Brain pericyte (primary cell): ENCODE measurements around the gene MARCHF10.
"Not testable (repeated sequence)": the region's sequence is repeated elsewhere in the genome, so short reads cannot be mapped to it uniquely, and the experiment has no call there.

ENCODE experiments used
- DNase-seq: peaks from one replicate; pipeline ENCODE4 v3.0.0-alpha.2; 2012; ENCODE audit warnings: low read depth, low spot score

The MARCHF10 gene, protein sequence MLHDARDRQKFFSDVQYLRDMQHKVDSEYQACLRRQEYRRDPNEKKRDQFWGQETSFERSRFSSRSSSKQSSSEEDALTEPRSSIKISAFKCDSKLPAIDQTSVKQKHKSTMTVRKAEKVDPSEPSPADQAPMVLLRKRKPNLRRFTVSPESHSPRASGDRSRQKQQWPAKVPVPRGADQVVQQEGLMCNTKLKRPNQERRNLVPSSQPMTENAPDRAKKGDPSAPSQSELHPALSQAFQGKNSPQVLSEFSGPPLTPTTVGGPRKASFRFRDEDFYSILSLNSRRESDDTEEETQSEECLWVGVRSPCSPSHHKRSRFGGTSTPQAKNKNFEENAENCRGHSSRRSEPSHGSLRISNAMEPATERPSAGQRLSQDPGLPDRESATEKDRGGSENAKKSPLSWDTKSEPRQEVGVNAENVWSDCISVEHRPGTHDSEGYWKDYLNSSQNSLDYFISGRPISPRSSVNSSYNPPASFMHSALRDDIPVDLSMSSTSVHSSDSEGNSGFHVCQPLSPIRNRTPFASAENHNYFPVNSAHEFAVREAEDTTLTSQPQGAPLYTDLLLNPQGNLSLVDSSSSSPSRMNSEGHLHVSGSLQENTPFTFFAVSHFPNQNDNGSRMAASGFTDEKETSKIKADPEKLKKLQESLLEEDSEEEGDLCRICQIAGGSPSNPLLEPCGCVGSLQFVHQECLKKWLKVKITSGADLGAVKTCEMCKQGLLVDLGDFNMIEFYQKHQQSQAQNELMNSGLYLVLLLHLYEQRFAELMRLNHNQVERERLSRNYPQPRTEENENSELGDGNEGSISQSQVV

DNA sequence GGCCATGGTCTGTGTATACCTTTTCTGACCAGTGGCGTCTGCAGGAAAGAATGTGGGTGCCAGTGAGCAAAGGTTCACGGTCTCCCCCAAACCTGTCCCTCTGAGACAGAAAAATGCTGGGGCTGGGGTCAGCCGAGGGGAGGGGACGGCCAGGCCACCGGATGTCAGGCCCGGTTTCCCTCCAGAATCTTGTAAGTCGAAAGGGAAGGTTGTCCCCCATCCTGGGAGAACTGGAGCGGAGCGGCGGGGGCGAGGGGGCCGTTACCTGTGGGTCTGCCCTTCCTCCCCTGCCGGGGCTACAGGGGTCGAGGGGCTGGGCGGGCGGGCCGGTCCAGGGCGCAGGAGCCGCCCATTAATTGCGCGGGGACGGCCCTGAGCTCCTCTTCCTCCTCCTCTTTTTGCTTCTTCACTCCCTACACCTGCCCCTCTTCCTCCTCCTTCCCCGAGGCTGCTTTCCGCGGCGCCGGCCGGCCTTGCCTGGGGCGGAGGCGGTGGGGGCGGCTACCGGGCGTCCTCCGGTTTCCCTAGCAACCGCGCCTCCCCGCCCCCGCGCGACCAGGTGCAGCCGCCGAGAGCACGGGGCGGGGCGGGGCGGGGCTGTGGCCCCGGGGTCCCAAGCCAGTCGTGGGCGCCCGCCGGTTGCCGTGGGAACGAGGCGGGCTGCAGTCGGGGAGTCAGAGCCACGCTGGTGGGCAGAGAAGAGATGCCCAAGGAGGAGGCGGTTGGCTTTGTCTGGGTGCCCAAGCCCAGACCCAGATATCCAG lies at the start of gene MARCHF10:
MARCHF10 (minus strand) TSS at position 503 of the 764 bp plus-strand sequence. CDS start 6,579 bp downstream, outside the sequence.
- no peak for DNase-seq

DNA sequence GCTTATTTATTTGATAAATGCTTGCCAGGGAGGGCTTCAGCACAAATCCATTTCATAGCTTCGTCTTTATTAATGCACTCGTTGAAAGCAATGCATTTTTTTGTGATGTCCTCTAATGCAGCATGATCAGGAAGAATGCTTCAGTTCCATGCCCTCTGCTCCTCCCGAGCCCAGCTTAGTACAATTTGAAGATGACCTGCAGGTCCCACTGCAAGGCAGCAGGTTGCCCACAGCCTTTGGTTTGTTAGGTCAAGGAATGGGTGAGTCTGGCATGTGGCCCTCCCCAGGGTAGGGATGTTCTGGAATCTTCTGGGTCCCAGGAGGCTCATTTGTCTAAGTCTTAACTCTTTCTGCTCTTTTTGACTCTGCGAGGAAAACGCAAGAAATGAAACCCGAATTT lies 49.4 kb upstream of the MARCHF10 start:
- no peak for DNase-seq

DNA sequence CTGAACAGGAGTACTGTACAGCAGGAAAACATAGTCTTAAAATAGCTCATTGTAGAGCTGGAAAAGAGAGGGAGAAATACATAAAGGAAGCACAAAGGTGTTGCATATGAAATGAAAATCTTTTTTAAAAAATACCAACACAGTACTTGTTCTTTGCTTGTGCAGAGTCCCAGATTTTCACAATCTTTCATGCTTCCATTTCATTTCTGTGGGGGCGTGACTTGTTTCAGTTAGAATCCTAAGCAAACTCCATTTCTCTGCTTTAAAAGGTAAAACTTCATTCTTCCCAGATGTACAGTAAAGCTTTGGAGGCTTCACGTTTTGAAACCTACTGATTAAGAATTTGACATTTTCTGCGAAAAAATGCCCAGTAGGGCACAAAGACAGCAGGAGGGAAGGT lies 48.5 kb upstream of the MARCHF10 start:
- DNase-seq = no peak

DNA sequence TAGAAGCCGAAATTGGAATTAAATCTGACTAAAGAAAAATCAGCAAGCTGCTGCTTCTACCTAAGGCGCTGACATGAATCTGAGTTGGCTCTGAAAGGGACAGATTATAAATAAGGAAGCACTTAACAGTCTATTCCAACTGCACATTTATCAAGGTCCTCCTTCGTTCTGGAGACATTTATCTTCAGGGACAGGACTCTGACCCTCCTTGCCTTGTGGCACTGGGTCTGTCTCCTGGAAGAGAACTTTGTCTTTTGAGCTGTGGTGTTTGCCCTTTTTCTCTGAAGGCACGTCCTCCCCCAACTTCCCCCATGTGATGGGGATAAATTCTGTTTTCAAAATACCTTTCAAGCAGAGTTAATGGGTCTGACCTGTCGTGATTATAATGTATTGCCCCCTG lies 47.0 kb upstream of the MARCHF10 start:
- DNase-seq = no peak

DNA sequence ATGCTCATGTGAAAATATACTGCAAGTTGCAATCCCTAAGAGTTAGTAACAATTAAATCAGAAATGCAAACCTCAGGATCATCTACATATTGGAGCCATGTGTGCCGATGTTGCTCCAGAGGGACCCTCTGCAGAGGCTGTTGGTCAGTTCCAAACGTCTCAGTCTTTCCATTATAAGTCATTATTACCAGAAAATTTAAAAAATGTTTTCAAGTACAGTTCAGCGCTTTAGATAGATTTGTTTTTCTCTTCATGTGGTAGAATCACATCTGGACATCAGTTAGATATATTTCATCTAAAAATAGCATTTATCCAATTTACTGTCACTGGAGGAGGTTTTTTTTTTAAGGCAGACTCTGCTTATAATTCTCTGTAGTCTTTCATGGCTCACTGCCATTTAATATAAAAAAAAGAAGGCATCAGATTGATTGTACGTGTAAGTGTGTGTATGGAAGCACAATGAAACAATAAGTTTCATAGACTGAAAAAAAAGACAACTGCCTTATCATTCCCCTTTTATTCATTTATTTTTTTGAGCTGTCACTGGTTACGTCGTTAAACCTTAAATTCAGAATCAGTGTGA lies 46.1 kb upstream of the MARCHF10 start:
- no peak for DNase-seq

DNA sequence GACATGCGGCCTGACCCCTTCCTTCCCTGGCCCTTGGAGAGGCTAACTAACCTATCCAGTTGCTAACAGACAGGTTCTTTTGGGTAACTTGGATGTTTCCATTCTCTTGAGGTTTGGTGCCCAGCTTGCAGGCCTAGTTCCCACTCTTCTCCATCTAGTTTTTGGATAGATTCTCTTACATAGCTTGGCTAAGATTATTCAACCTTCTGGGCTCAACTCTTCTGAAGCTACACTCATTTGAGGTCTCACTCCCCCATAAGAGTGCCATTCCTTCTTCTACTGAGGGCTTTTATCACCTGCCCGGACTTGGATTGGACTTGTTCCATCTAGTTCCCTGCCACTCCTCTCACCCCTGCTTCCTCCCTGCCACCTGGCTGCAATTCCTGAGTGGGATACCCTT lies 44.1 kb upstream of the MARCHF10 start:
- DNase-seq = no peak

DNA sequence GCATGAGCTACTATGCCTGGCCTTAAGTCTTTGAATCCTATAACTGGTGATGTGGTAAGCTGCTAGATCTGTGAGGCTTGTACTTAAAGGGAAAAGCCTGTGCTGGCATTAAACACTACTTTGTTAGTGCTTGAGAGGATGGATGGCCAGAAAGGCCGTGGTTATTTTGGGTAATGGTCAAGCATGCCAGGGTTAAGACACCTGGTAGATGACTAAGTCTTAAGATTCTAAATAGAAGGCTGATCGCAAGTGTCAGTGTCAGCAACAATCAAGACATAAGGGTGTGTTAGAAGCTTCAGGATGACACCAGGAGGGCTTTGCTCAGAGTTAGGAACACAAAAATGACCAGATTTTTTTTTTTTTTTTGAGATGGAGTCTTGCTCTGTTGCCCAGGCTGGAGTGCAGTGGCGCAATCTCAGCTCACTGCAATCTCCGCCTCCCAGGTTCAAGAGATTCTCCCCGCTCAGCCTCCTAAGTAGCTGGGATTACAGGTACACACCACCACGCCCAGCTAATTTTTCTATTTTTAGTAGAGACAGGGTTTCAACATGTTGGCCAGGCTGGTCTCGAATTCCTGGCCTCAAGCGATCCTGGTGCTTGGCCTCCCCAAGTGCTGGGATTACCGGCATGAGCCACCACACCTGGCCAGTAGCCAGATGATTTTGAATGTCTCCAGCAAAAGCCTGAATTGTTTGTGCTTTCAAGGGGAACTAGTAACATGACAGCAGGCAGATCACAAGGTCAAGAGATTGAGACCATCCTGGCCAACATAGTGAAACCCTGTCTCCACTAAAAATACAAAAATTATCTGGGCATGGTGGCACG lies 41.7 kb upstream of the MARCHF10 start:
- not testable (repeated sequence) for DNase-seq

DNA sequence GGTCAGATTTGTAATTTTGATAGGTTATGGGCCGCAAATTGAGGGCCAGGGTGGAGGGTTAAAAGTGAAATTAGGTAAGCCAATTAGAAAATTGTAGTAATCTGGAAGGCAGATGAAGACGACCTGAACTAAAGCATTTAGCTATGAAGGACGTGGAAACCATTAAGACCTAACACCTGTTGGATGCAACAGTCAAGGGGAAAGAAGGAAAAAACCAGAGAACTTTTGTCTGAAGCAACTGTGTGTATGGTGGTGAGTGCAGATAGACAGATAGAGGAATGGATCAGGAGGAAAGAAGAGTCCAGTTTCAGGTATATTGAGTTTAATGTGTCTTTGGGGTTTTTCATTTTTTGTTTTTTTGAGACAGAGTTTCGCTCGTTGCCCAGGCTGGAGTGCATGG lies 40.2 kb upstream of the MARCHF10 start:
- DNase-seq = no peak

DNA sequence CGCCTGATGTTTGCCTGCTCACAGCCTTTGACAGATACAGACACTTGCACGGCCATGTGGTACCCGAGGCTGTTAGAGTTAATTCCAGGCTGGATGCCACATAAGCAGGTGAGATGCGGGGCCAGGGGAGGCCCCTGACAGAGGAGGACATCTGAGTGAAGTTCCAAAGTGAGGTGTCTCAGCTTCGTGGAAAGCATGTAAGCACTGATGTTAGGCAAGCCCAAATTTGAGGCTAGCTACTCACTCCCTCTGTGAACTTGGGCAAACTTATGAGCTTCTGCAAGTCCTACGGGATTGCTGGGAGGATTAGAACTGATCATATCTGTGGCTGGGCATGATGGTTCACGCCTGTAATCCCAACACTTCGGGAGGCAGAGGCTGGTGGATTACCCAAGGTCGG lies 39.3 kb upstream of the MARCHF10 start:
- no peak for DNase-seq

DNA sequence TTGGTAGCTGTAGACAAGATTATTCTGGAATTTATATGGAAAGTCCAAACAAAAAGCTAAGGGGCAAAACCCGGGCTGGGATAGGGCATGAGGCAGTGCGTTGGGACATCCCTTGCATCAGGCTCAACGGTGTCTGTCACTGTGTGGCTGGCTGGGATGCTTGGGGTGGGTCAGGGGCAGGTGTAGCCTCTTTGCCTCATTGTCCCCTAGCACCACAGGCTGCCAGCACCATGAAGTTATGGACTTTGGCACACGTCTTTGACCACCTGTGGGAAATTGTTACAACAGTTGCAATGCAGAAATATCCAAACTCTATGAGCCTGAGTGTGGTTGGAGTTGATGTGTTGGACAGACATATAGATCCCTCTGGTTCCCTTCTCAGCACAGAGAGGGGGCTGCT lies 32.8 kb upstream of the MARCHF10 start:
- DNase-seq = no peak

DNA sequence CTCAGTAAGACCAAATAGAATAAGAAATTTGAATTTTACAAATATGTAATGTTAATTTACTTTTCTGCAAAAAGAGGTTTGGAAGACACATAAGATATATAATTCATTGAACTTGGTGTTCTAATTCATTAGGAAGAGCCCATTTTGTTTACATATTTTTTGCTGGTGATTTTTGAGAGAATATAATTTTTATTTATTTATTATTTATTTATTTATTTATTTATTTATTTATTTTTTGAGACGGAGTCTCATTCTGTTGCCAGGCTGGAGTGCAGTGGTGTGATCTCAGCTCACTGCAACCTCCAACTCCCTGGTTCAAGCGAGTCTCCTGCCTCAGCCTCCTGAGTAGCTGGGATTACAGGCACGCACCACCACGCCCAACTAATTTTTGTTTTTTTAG lies 25.7 kb upstream of the MARCHF10 start:
- not testable (repeated sequence) for DNase-seq

DNA sequence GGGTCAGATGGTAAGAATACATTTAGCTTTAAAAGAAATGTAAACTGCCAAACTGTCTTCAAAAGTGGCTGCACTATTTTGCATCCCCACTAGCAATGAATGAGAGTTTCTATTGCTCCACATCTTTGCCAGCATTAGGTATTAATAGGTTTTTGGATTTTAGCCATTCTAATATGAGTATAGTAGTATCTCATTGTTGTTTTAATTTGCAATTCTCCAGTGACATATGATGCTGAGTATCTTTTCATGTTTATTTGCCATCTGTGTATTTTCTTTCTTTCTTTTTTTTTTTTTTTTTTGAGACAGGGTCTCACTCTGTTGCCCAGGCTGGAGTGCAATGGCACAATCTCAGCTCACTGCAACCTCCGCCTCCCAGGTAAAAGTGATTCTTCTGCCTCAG lies 24.3 kb upstream of the MARCHF10 start:
- DNase-seq = no peak

DNA sequence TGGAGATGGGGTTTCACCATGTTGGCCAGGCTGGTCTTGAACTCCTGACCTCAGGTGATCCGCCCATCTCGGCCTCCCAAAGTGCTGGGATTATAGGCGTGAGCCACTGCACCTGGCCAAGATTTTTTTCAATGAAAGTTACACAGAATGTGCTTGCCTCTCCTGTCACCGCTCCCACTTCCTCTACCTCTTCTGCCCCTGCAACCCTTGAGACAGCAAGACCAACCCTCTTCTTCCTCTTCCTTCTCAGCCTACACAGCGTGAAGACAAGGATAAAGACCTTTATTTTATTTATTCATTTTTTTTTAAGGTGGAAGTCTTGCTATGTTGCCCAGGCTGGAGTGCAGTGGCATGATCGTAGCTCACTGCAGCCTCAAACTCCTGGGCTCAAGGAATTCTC lies 23.0 kb upstream of the MARCHF10 start:
- not testable (repeated sequence) for DNase-seq

DNA sequence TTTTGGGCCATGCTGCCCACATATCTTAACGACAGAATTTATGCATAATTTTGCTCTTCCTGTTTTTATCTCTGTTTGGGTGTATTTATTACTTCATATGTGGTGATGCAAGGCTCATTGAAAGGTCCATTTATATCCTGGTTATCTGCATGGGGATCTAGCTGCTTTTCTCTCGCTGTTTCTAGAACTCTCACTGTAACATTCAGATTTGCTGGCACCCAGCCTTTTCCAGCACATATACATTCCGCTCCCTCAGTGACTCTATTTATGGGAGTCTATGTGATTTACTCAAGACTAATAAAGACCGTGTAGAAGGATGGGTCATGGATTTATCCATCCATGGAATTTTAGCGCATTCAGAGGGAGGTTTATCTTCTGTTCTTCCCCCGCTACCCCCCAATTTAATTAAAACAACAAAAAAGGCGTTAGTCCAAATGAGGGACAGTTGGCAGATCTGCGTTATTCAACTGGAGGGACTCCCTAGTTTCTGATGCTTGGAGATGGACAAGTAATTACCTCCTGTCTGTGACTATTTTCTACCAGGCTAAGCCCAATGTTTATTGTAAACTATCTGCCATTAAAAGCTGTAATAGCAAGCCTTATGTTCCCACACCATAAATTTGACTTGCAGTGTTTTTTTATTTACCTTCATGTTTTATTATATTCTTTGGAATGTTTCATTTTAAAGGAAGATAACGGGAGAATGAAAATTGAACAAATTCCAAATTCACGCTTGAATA lies 19.8 kb upstream of the MARCHF10 start:
- DNase-seq = no peak

DNA sequence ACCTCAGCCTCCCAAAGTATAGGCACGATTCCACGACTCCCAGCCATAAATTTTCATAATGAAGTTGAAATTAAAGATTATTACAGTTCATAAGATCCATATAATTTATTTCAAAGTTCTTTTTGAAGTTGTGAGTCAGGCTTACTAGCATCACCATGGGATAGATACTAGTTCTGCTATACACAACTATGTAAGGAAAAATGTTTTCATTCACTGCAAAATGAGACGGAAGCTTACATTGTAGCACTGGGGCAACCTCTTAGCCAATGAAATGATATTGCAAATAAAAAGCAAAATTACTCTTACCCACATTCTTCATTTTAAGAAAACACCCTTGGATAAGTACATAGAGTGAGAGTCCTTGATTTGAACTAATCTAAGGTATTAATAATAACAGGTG lies 18.8 kb upstream of the MARCHF10 start:
- no peak for DNase-seq

DNA sequence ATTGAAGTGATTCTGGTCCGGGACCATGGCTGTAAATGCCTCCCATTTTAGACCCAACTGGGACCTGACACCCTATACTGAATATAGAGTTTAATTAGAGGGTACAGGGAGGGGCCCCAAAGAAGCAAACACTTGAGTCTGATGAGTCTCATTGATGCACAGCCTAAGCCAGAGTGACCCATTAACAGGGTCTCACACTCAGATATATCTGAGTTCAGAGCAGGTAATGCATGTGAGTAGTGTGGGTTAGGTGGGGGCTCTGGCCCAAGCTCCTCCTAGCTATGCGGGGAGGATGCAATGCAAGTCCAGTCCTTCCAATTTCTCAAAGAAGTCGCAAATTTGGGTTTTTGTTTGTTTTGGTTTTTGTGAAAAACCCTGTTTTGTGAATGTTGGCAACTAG lies 17.1 kb upstream of the MARCHF10 start:
- no peak for DNase-seq

DNA sequence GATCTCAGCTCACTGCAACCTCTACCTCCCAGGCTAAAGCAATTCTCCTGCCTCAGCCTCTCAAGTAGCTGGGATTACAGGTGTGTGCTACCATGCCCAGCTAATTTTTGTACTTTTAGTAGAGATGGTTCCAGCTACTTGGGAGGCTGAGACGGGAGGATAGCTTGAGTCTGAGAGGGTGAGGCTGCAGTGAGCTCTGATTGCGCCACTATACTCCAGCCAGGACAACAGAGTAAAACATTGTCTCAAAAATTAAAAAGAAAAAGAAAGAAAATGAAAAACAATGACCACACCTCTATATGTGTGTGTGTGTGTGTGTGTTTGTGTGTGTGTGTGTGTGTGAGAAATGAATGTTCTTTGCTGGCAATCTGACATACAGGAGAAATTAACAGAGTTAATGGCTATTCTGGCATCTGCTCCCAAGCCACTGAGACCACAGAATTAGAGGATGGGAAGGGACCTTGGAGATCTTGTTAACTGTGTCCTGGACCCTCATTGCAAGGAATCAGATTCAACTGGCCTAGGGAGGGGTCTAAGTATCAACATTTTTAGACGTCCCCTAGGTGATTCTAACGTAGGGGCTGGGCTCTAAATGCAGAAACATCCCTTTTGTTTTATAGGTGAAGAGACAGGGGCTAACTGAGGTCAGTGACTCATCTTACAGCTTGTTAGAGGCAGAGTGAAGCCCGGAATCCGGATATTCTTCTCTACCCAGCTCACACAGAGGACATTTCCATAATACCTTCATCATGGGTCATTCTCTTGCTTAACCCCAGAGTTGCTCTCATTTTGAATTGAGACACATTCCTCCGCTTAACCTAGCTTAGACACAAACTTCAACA lies 16.4 kb upstream of the MARCHF10 start:
- no peak for DNase-seq

DNA sequence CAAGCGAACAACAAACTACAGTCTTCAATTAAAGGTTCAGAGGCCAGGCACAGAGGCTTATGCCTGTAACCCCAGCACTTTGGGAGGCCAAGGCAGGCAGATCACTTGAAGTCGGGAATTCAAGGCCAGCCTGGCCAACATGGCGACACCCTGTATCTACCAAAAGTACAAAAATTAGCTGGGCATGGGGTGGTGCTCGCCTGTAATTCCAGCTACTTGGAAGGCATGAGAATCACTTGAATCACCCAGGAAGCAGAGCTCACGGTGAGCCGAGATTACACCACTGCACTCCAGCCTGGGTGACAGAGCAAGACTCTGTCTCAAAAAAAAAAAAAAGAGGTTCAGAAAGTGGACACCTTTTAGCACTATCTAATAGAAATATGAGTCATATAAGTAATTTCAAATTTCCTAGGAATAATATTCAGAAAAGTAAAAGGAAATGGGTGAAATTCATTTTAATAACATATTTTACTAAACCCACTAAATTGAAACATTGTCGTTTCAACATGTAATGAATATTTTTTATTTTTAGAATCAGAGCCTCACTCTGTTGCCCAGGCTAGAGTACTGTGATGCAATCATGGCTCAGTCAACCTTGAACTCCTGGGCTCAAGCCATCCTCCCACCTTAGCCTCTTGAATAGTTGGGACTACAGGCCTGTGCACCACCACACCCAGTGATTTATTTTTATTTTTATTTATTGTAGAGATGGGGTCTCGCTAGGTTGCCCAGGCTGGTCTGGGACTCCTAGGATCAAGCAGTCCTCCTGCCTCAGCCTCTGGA lies 15.2 kb upstream of the MARCHF10 start:
- no peak for DNase-seq
